Measurements from ENCODE around the gene GORAB. TPM values are rescaled to one million over a fixed set of nuclear protein-coding genes. Genes with fewer than 3 reads are reported as not detected.

The GORAB gene, protein sequence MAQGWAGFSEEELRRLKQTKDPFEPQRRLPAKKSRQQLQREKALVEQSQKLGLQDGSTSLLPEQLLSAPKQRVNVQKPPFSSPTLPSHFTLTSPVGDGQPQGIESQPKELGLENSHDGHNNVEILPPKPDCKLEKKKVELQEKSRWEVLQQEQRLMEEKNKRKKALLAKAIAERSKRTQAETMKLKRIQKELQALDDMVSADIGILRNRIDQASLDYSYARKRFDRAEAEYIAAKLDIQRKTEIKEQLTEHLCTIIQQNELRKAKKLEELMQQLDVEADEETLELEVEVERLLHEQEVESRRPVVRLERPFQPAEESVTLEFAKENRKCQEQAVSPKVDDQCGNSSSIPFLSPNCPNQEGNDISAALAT
- 16.9 TPM for polyA plus RNA-seq (2013)

- under 1% methylated on average over 29 of the region's 36 CpGs for WGBS (ENCODE audit: insufficient coverage)
- CTCF ChIA-PET = interaction anchor here (1.0 kb wide), 1 partner anchor 136 kb away, joined by 4 read pairs; no protein-coding TSS in a partner anchor
- Histone ChIP-seq H3K4me3 (ENCODE audit: control insufficient read depth in 1 of 7, extremely low read depth in 1 of 7, insufficient read depth in 4 of 7, low read depth in 2 of 7, low read length in 6 of 7) (peak within 1 kb of the TSS; percentile 70 to 99 (median 91)), H3K27ac (ENCODE audit: insufficient read depth in 1 of 2, low read depth in 1 of 2, low read length in 2 of 2, poor library complexity in 1 of 2, severe bottlenecking in 2 of 2) (peak within 1 kb of the TSS; percentile 95 to 96), H3K9me3 (ENCODE audit: control extremely low read depth in 1 of 5, control insufficient read depth in 4 of 5, insufficient read depth in 2 of 5, low read depth in 1 of 5, low read length in 4 of 5) (no peaks in the 10 kb centered on the region), H3K4me1 (ENCODE audit: control extremely low read depth in 1 of 4, control insufficient read depth in 4 of 4, insufficient read depth in 4 of 4, low read length in 3 of 4) (peaks cover 4 to 14% (median 6%) of the 10 kb centered on the region in 4 experiments), H3K27me3 (replicated peaks in 2 of 5; ENCODE audit: control insufficient read depth in 4 of 5, insufficient read depth in 5 of 5, low read length in 4 of 5) (no peaks in the 10 kb centered on the region), H3K36me3 (ENCODE audit: control insufficient read depth in 4 of 4, insufficient read depth in 4 of 4, low read length in 3 of 4) (peaks cover 0 to 5% (median under 1%) of the 10 kb centered on the region in 4 experiments)
- peak; percentile 91 to 97 (median 96) for DNase-seq
- POLR2A ChIA-PET = interaction anchor here (0.6 kb wide), 1 partner anchor 127 kb away, joined by 3 read pairs; no protein-coding TSS in a partner anchor
These were observed at the start of gene GORAB for GRCh38 chr1:170531758-170532657. Gene GORAB, plus strand, starts transcription at chr1:170532166. Its CDS starts 58 bp downstream, at chr1:170532224.

- CTCF ChIA-PET = interaction anchor here (0.9 to 1.3 kb wide), 2 partner anchors 11 to 45 kb away, joined by 3 read pairs; no protein-coding TSS in a partner anchor
- DNase-seq = no peak
- H3K27me3 ChIP-seq (replicated peaks in 2 of 5; ENCODE audit: control insufficient read depth in 4 of 5, insufficient read depth in 5 of 5, low read length in 4 of 5) = no peaks in the 10 kb centered on the region
- H3K4me1 ChIP-seq (ENCODE audit: control extremely low read depth in 1 of 4, control insufficient read depth in 4 of 4, insufficient read depth in 4 of 4, low read length in 3 of 4) = no peaks in the 10 kb centered on the region
- POLR2A ChIA-PET = no interaction called here
- no peaks in the 10 kb centered on the region for H3K9me3 ChIP-seq (ENCODE audit: control extremely low read depth in 1 of 5, control insufficient read depth in 4 of 5, insufficient read depth in 2 of 5, low read depth in 1 of 5, low read length in 4 of 5)
- H3K27ac ChIP-seq (ENCODE audit: insufficient read depth in 1 of 2, low read depth in 1 of 2, low read length in 2 of 2, poor library complexity in 1 of 2, severe bottlenecking in 2 of 2) = no peak overlapping the region
- no peak overlapping the region for H3K4me3 ChIP-seq (ENCODE audit: control insufficient read depth in 1 of 7, extremely low read depth in 1 of 7, insufficient read depth in 4 of 7, low read depth in 2 of 7, low read length in 6 of 7)
- WGBS (ENCODE audit: insufficient coverage) = 96% methylated on average over 5 of the region's 5 CpGs
- H3K36me3 ChIP-seq (ENCODE audit: control insufficient read depth in 4 of 4, insufficient read depth in 4 of 4, low read length in 3 of 4) = no peaks in the 10 kb centered on the region
These were observed 48.9 kb upstream of the GORAB start for GRCh38 chr1:170483051-170483450.

GRCh38 chr1:170487503-170487902 is 44.5 kb upstream of the GORAB start:
- no peak overlapping the region for H3K27ac ChIP-seq (ENCODE audit: insufficient read depth in 1 of 2, low read depth in 1 of 2, low read length in 2 of 2, poor library complexity in 1 of 2, severe bottlenecking in 2 of 2)
- no peaks in the 10 kb centered on the region for H3K36me3 ChIP-seq (ENCODE audit: control insufficient read depth in 4 of 4, insufficient read depth in 4 of 4, low read length in 3 of 4)
- H3K4me1 ChIP-seq (ENCODE audit: control extremely low read depth in 1 of 4, control insufficient read depth in 4 of 4, insufficient read depth in 4 of 4, low read length in 3 of 4) = no peaks in the 10 kb centered on the region
- H3K27me3 ChIP-seq (replicated peaks in 2 of 5; ENCODE audit: control insufficient read depth in 4 of 5, insufficient read depth in 5 of 5, low read length in 4 of 5) = no peaks in the 10 kb centered on the region
- DNase-seq = no peak
- H3K9me3 ChIP-seq (ENCODE audit: control extremely low read depth in 1 of 5, control insufficient read depth in 4 of 5, insufficient read depth in 2 of 5, low read depth in 1 of 5, low read length in 4 of 5) = no peaks in the 10 kb centered on the region
- no peak overlapping the region for H3K4me3 ChIP-seq (ENCODE audit: control insufficient read depth in 1 of 7, extremely low read depth in 1 of 7, insufficient read depth in 4 of 7, low read depth in 2 of 7, low read length in 6 of 7)
- ChIA-PET POLR2A (no interaction called here), CTCF (no interaction called here)

GRCh38 chr1:170491291-170491690 is 40.7 kb upstream of the GORAB start:
- Histone ChIP-seq H3K4me1 (ENCODE audit: control extremely low read depth in 1 of 4, control insufficient read depth in 4 of 4, insufficient read depth in 4 of 4, low read length in 3 of 4) (peaks cover 8 to 25% (median 17%) of the 10 kb centered on the region in 4 experiments), H3K9me3 (ENCODE audit: control extremely low read depth in 1 of 5, control insufficient read depth in 4 of 5, insufficient read depth in 2 of 5, low read depth in 1 of 5, low read length in 4 of 5) (no peaks in the 10 kb centered on the region), H3K27me3 (replicated peaks in 2 of 5; ENCODE audit: control insufficient read depth in 4 of 5, insufficient read depth in 5 of 5, low read length in 4 of 5) (no peaks in the 10 kb centered on the region), H3K4me3 (ENCODE audit: control insufficient read depth in 1 of 7, extremely low read depth in 1 of 7, insufficient read depth in 4 of 7, low read depth in 2 of 7, low read length in 6 of 7) (no peak overlapping the region), H3K36me3 (ENCODE audit: control insufficient read depth in 4 of 4, insufficient read depth in 4 of 4, low read length in 3 of 4) (no peaks in the 10 kb centered on the region), H3K27ac (ENCODE audit: insufficient read depth in 1 of 2, low read depth in 1 of 2, low read length in 2 of 2, poor library complexity in 1 of 2, severe bottlenecking in 2 of 2) (no peak overlapping the region)
- CTCF ChIA-PET = no interaction called here
- DNase-seq = no peak
- 100% methylated on average over 1 of the region's 2 CpGs for WGBS (ENCODE audit: insufficient coverage)
- POLR2A ChIA-PET = interaction anchor here (0.5 kb wide), 1 partner anchor 311 kb away, joined by 4 read pairs; no protein-coding TSS in a partner anchor

DNA sequence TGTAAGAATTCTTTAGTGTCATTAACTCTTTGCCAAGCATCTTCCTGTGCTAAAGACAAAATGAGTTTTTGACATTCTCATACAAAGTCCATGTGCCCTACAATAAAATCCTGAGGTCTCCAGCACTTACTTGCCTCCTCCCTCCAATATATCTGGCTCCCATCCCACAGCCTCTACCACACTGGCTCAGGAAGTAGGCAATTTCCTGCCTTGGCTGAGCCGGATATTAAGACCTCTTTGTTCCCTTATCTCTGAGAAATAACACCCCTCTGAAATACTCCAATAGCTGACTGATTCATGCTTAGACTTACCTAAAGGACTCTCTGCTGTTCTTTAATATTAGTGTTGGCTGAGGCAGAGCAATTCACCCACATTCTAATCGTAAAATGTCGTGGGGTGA is 37.6 kb upstream of the GORAB start:
- H3K4me3 ChIP-seq (ENCODE audit: control insufficient read depth in 1 of 7, extremely low read depth in 1 of 7, insufficient read depth in 4 of 7, low read depth in 2 of 7, low read length in 6 of 7) = peak overlapping the region in 2 of 7 experiments; percentile 41 to 54

GRCh38 chr1:170495006-170495405 is 37.0 kb upstream of the GORAB start:
- Histone ChIP-seq H3K36me3 (ENCODE audit: control insufficient read depth in 4 of 4, insufficient read depth in 4 of 4, low read length in 3 of 4) (no peaks in the 10 kb centered on the region), H3K4me3 (ENCODE audit: control insufficient read depth in 1 of 7, extremely low read depth in 1 of 7, insufficient read depth in 4 of 7, low read depth in 2 of 7, low read length in 6 of 7) (peak overlapping the region in 2 of 7 experiments; percentile 41 to 54), H3K27ac (ENCODE audit: insufficient read depth in 1 of 2, low read depth in 1 of 2, low read length in 2 of 2, poor library complexity in 1 of 2, severe bottlenecking in 2 of 2) (peak overlapping the region in 1 of 2 experiments; percentile 35), H3K4me1 (ENCODE audit: control extremely low read depth in 1 of 4, control insufficient read depth in 4 of 4, insufficient read depth in 4 of 4, low read length in 3 of 4) (peaks cover 8 to 25% (median 17%) of the 10 kb centered on the region in 4 experiments), H3K9me3 (ENCODE audit: control extremely low read depth in 1 of 5, control insufficient read depth in 4 of 5, insufficient read depth in 2 of 5, low read depth in 1 of 5, low read length in 4 of 5) (no peaks in the 10 kb centered on the region), H3K27me3 (replicated peaks in 2 of 5; ENCODE audit: control insufficient read depth in 4 of 5, insufficient read depth in 5 of 5, low read length in 4 of 5) (no peaks in the 10 kb centered on the region)
- CTCF ChIA-PET = no interaction called here
- no CpG with 5 or more reads among the region's 2 CpGs for WGBS (ENCODE audit: insufficient coverage)
- DNase-seq = no peak
- POLR2A ChIA-PET = no interaction called here

More for the DNA sequence above, 37.6 kb upstream of the GORAB start:
- H3K27ac ChIP-seq (ENCODE audit: insufficient read depth in 1 of 2, low read depth in 1 of 2, low read length in 2 of 2, poor library complexity in 1 of 2, severe bottlenecking in 2 of 2) = peak overlapping the region in 1 of 2 experiments; percentile 35
- no peaks in the 10 kb centered on the region for H3K27me3 ChIP-seq (replicated peaks in 2 of 5; ENCODE audit: control insufficient read depth in 4 of 5, insufficient read depth in 5 of 5, low read length in 4 of 5)
- no CpG with 5 or more reads among the region's 3 CpGs for WGBS (ENCODE audit: insufficient coverage)
- H3K36me3 ChIP-seq (ENCODE audit: control insufficient read depth in 4 of 4, insufficient read depth in 4 of 4, low read length in 3 of 4) = no peaks in the 10 kb centered on the region
- POLR2A ChIA-PET = no interaction called here
- CTCF ChIA-PET = no interaction called here
- H3K4me1 ChIP-seq (ENCODE audit: control extremely low read depth in 1 of 4, control insufficient read depth in 4 of 4, insufficient read depth in 4 of 4, low read length in 3 of 4) = peaks cover 8 to 25% (median 17%) of the 10 kb centered on the region in 4 experiments
- DNase-seq = peak; percentile 77 to 84 (median 78)
- no peaks in the 10 kb centered on the region for H3K9me3 ChIP-seq (ENCODE audit: control extremely low read depth in 1 of 5, control insufficient read depth in 4 of 5, insufficient read depth in 2 of 5, low read depth in 1 of 5, low read length in 4 of 5)

Measured in common myeloid progenitor, CD34-positive (primary cell).